H7 (cell line): ENCODE data around the gene POC1A. TPM values are rescaled to one million over a fixed set of nuclear protein-coding genes. Genes with fewer than 3 reads are reported as not detected.

Source experiments
- DNase-seq: peaks from one replicate; pipeline ENCODE4 v3.0.0; 2012
- H3K27me3 ChIP-seq: 2 replicates; pipeline ENCODE4 v1.6.0; 2011; ENCODE audit warnings: mild to moderate bottlenecking, low read length; ENCODE audit not compliant: control insufficient read depth, insufficient read depth
- H3K36me3 ChIP-seq: replicated peaks from 2 replicates; pipeline ENCODE4 v1.5.1; 2011; ENCODE audit warnings: low read length; ENCODE audit not compliant: control insufficient read depth, insufficient read depth
- H3K4me3 ChIP-seq: 2 replicates; pipeline ENCODE4 v1.5.1; 2011; ENCODE audit warnings: low read depth, mild to moderate bottlenecking, control low read depth, low read length, moderate library complexity; ENCODE audit not compliant: insufficient read depth
- total RNA-seq: library from RNA; depleted of rRNA; stranded (reverse); fragments of >200 nt; shearing (Covaris generic); gene quantifications from 2 replicates; pipeline ENCODE4 v1.2.3, GENCODE V29; 2014

Gene POC1A
- total RNA-seq, 1 experiment from 2014 or later: 25.1 TPM

DNA sequence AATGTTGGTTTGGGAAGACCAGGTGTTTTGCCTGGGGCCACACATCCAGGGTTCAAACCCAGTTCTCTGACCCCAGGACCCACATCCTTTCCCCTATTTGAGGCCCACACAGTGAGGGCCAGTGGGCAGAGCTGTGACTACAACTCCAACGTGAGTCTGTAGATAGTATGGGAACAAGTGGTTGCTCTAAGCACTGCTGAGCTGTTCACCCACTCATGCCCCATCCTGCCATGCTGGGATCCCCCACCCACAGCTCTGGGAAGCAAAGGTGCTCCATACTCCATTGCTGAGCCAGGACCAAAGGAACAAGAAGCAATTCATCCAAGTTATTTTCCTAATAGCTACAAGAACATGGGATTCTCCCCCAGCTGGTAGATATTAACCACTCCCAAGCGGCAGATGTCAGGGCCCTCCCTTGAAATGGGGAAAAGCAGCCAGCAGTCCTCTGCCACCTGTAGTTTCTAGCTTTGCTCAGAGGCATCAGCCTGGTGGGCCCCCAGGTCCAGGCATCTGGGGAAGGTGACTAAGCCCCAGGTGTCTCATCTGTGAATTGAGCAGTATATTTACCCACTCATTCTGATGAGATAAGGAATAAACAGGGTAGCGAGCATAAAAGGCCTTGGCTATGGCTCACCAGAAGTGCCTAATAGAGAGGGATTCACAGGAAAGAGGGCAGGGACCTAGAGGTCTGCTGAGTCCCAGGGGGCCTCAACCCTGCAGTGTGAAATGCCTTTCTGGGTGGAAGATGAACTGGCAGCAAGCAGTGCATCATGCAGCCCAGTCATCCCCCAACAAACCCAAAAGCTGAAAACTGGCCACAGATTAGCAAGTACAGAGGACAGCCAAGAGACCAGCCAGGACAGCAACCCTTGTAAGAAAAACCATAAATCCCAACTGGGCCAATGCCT, 33.4 kb downstream of the POC1A start:
- no peak for DNase-seq
- Histone ChIP-seq H3K27me3 (no peaks in the 10 kb centered on the region), H3K4me3 (no peak overlapping the region), H3K36me3 (peaks cover 32% of the 10 kb centered on the region)

DNA sequence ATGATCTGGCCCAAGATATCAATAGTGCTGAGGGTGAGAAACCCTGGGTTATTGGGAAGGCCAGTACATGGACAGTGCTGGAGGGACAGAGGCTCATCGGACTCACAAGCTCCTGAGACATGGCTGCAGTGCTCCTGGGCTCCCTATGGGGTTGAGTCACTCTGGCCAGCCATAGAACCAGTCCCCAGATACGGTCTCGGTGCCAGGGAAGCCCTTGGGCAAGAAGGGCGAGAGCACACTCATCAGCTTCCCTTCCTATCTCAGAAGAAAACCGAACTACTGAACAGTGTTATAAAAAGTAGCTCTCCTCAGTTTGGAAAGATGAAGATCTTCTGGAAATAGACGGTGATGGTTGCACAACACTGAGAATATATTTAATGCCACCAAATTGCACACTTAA, 34.4 kb downstream of the POC1A start:
- Histone ChIP-seq H3K36me3 (peaks cover 29% of the 10 kb centered on the region), H3K27me3 (no peaks in the 10 kb centered on the region), H3K4me3 (no peak overlapping the region)
- DNase-seq: no peak

DNA sequence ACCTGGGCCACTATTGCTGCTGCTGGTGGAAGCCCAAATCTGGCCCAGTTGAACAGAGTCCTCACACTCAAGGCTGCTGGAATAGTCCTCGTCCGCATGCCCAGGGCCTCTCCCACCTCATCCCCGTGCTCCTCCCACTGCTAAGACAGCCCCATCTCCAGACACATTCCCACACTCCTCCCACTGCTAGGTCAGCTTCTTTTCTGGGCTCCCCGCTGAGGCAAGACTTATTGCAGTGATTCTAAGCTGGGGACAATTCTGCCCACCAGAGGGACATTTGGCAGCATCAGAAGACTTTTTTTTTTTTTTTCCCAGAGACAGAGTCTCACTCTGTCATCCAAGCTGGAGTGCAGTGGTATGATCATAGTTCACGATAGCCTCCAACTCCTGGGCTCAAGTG, 35.1 kb downstream of the POC1A start:
- H3K27me3 ChIP-seq: no peaks in the 10 kb centered on the region
- DNase-seq: no peak
- no peak overlapping the region for H3K4me3 ChIP-seq
- peaks cover 29% of the 10 kb centered on the region for H3K36me3 ChIP-seq

DNA sequence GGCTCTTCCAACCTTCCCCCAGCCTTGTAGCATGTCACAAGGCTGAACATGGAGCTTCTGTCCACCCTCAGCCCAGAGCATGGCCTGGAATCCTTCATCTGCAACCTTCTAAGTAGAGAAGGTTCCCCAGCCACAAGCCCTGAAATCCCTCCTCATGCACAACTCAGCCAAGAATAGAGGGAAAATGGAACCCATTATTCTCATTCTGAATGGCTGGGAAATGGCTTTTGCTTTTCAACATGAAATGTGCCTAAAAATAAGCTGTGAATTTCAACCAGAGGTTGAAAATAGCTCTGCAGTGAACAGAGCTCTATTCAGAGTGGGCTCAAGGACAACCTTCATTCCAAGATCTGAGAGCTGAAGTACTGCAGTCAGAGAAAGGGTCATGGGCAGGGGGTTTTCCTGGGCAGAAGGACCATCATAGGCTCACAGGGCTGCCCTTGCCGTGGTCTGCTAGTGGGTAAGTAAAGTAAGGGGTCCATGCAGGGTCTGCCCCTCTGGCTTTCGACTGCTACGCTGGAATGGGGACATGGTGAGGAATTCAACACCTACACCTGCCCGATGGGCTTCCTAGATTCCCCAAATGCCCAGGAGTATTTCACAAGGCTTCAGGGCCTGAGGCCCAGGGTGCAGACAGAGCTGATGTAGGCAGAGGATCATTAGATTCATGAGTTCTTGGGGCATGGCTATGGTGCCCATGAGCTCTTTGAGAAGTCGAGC, 35.9 kb downstream of the POC1A start:
- H3K36me3 ChIP-seq: peaks cover 26% of the 10 kb centered on the region
- H3K4me3 ChIP-seq: no peak overlapping the region
- DNase-seq: no peak
- no peaks in the 10 kb centered on the region for H3K27me3 ChIP-seq

DNA sequence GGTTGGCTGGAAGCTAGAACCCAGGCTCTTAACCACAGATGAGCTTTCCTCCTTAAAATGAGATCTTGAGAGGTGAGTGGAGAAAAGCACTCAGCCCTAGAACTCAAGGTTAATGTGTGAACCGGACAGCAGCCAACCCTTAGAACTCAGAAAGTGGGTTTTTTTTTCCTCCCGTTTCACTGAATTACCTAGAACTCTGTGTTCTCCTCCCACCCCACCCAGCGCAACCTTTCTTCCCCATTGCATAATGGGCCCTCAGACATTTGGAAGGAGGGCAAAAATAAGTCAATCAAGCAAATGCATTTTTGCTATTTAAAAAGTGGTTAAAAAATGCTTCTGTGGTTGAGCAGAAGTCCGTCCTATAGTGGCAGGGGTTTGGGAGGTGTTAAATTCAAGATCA, 36.7 kb downstream of the POC1A start:
- peaks cover 22% of the 10 kb centered on the region for H3K36me3 ChIP-seq
- no peaks in the 10 kb centered on the region for H3K27me3 ChIP-seq
- no peak overlapping the region for H3K4me3 ChIP-seq
- DNase-seq: no peak

DNA sequence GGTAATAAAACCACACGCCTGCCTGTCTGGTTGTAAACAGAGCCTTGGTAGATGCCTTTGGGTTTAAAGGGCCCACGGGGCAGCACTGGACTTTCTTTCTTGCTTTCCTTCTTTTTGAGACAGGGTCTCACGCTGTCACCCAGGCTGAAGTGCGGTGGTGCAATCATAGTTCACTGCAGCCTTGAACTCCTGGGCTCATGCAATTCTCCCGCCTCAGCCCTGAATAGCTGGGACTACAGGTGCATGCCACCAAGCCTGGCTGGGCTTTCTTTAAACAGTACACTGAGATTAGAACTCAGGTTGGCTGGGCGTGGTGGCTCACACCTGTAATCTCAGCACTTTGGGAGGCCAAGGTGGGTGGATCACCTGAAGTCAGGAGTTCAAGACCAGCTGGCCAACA, 42.2 kb downstream of the POC1A start:
- H3K27me3 ChIP-seq: no peaks in the 10 kb centered on the region
- no peak for DNase-seq
- peaks cover 12% of the 10 kb centered on the region for H3K36me3 ChIP-seq
- no peak overlapping the region for H3K4me3 ChIP-seq

DNA sequence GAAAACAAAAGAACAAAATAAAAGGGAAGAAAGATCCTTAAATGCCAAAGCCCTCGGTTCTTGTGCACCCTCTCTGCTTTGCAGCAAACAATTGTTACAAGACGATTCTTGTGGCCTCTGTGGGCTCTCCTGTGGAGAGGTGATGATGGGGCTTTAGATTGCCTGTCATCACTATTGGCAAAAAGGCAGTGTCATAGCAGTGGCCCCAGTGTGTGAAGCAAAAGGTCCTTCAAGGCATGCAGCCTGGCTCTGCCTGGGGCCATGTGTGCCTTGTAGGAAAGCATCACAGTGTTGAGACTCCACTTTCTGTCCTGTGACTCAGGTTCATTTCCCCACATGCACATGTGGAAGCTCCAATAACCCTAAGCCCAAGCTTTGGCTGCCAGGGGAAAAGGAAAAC, 43.7 kb downstream of the POC1A start:
- DNase-seq: no peak
- H3K27me3 ChIP-seq: no peaks in the 10 kb centered on the region
- H3K4me3 ChIP-seq: no peak overlapping the region
- H3K36me3 ChIP-seq: peaks cover 13% of the 10 kb centered on the region

DNA sequence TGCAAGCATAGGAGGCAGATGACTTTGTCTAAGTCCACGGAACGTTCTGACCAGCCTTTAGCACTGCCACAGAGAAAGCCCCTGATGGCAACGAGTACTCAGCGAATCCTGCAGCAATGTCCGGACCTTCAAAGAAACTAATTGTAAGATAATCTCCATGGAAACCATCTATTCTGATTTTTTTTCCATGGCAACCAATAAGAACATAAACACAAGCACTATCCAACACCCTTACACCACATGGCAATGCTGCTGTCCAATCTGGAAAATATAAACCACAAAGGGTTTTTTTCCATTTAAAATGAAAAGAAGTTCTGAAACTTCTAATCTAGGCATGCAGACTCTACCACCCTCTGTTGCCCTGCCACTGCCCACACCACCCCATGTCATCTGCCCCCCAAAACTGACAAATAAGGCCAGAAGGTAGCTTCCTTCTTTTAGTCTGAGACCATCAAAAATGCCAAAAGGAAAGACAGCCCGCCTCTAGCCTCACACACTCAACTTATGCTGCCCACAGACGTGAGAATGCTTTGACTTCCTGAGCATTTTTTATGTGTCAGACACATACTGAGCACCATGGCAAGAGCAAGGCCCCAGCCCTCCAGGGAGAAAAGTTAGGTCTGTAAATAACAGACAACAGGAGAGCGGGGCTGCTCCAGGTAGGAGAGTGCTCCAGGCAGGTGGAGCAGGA, 44.5 kb downstream of the POC1A start:
- no peak for DNase-seq
- Histone ChIP-seq H3K27me3 (no peaks in the 10 kb centered on the region), H3K36me3 (peaks cover 13% of the 10 kb centered on the region), H3K4me3 (no peak overlapping the region)

DNA sequence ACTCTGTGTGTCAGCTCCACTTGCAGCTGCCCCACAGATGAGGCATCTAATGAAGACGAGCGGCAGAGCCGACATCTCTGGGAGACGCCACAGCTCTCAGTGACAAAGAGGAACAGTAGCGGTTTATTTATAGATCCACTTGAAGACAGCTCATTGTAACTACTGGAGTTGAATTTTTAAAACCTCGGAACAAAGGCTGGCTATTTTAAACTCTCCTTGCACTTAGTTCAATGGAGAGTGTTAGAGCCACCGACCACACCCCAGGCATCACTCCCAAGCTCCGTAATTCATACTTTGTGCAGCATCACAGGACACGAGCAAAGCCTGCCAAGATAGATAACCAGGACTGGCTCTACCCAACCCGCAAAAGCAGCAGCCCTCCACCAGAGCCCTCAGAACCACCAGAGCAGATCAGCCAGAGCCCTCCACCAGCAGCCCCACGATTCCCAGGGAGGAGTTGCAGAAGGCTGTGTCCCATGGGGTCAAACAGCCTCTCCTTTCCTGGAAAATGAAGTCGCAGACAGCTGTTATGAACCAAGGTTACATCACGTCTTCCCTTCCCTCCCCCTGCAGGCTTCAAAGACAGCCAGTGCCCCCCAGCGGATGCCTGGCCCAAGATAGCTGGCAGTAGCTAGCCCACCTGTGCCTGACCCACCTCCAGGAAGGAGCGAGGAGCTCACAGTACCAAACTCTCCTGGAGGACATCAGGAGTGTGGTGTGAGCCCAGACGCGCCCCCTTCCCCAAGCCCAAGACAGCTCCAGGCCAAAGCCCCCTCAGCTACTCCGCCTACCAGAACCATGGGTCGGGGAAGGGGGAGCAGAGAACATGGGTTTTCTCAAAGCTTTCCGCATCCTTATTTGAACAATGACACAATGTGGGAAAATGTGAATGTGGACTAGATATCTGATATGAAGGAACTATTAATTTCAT, 45.7 kb downstream of the POC1A start:
- Histone ChIP-seq H3K4me3 (no peak overlapping the region), H3K36me3 (peaks cover 11% of the 10 kb centered on the region), H3K27me3 (no peaks in the 10 kb centered on the region)
- no peak for DNase-seq

DNA sequence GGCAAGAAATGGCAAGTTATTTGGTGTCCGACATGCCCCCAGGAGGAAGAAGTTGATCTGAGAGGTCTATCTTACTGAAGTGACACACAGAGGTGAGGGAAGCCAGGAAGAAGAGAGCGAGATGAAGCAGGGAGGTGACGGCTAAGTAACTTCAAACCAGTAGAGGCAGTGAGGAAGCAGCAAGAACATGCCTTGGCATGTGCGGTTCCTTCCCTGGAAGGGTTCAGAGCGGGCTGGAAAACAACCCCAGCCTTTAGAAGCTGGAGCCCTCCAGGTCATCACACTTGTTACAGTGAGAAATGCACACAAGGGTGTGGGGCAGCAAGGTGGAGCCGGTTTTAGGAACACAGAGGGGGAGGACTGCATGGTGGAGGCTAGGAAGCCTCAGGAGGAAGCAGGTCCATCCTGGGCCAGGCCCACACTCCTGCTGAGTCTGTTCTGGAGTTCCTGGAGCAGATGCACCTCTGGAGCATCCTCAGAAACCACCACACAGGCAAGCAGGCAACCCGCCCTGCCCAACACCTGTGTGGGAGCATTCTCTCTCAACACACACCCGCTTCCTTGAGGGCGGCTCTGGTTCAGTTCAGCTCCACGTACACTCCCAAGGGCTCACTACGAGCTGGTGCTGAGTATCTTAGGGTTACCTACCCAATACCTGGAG, 47.1 kb downstream of the POC1A start:
- H3K4me3 ChIP-seq: no peak overlapping the region
- no peaks in the 10 kb centered on the region for H3K27me3 ChIP-seq
- peaks cover 10% of the 10 kb centered on the region for H3K36me3 ChIP-seq
- DNase-seq: no peak

DNA sequence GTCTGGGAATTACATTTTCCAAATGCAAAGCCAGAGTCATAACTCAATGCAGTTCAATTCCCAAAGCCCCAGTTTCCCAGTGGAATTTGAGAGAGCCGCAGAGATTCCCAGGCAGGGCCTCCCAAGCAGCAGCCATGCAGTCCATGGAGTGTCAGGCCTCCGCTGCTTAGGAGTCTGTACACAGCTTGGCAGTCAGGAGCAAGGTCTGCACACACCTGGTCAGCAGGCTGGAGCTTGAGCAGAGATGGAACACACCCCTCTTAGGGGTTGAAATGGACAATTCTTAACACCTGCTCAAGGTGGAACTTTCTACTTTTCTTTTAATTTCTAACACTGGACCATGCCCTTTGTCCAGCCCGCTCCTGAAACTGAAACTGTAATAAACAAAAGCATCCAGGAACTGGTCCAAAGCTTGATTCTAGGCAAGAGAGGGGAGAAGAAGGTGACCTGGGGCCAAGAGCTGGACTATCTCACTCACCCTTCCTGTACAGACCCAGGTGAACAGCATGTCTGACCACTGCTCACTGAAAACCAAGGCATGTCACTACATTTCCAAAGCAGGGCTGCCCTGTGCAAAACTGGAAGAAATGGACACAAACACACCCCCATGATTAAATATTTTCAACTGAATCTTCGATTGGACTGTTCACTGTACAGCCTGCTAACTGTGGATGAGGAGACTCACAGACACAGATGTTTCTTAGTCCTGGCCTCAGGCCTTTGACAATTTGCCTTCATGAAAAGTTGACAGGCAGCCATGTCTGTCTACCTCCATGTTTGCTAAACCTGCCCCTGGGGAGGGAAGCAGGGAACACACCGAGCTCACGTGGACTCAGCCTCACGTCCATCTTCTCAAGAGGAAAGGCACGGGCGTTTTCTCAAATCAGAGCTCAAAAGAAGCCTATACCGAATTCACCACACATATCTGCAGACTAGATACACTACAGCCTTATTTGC, 49.3 kb downstream of the POC1A start:
- DNase-seq: no peak
- Histone ChIP-seq H3K36me3 (peaks cover 3% of the 10 kb centered on the region), H3K27me3 (no peaks in the 10 kb centered on the region), H3K4me3 (no peak overlapping the region)

DNA sequence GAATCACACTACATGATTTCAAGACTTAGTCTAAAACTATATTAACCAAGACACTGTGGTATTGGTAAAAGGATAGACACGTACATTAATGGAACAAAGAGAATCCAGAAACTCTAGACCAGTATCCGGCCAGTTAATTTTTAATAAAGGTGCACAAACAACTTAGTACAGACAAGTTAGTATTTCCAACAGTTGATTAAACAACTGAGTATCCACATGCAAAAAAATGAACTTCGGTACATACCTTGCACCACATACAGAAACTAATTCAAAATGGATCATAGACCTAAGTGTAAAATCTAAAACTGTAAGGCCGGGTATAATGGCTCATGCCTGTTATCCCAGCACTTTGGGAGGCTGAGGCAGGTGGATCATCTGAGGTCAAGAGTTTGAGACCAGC, 51.3 kb downstream of the POC1A start:
- H3K4me3 ChIP-seq: no peak overlapping the region
- peaks cover 1% of the 10 kb centered on the region for H3K36me3 ChIP-seq
- DNase-seq: no peak
- no peaks in the 10 kb centered on the region for H3K27me3 ChIP-seq

DNA sequence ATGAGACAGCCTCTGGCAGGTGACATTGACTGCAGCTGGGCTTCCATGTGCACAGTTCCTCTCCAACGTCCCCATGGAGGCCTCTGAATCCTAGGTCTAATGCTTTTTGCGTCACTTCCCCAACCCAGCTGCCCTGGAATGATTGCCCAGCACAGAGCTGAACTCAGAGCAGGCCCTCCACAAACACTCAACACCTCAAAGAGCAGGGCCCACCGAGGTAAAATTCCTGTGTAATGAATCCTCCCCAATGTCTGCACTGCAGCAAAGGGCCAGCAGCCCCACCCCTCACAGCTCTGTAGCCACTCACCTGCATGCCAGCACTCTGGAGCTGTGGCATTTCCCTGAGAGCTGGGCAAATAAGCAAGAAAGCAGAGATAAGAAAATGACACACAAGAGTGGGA, 55.2 kb downstream of the POC1A start:
- Histone ChIP-seq H3K4me3 (no peak overlapping the region), H3K27me3 (no peaks in the 10 kb centered on the region), H3K36me3 (peaks cover 11% of the 10 kb centered on the region)
- no peak for DNase-seq
